ENCODE measurements around the gene CPSF7. TPM values are rescaled to one million over a fixed set of nuclear protein-coding genes. Genes with fewer than 3 reads are reported as not detected.

The CPSF7 gene
- total and polyA plus RNA-seq, 4 donors: 12.5 to 23.7 (median 22.2) TPM

- DNase-seq (ENCODE audit: low spot score): no peak
- no peak for TF ChIP-seq REST (IDR thresholded peaks at IDR 0.05)
- TF ChIP-seq MAX (IDR thresholded peaks at IDR 0.05): no peak
- no peak for TF ChIP-seq NR2F2 (IDR thresholded peaks at IDR 0.05)
- no peak for TF ChIP-seq ATF3 (IDR thresholded peaks at IDR 0.05)
- TF ChIP-seq HNF4G (IDR thresholded peaks at IDR 0.05): no peak
- no peak for TF ChIP-seq YY1 (IDR thresholded peaks at IDR 0.05)
- TF ChIP-seq SP1 (IDR thresholded peaks at IDR 0.05): no peak
- no peak for TF ChIP-seq TAF1 (conservative IDR thresholded peaks at IDR 0.05)
- TF ChIP-seq RAD21 (IDR thresholded peaks at IDR 0.05): no peak
- no peak for TF ChIP-seq JUND (IDR thresholded peaks at IDR 0.05)
- TF ChIP-seq GABPA (IDR thresholded peaks at IDR 0.05 in 1 of 2, conservative IDR thresholded peaks at IDR 0.05 in 1 of 2): no peak
- no peak for TF ChIP-seq EGR1 (IDR thresholded peaks at IDR 0.05; ENCODE audit: low read depth in 2 of 2)
- no peak for TF ChIP-seq CTCF (IDR thresholded peaks at IDR 0.05; ENCODE audit: low read depth, low read length, missing input control)
- H3K27me3 ChIP-seq (ENCODE audit: control insufficient read depth in 4 of 4, insufficient read depth in 4 of 4, low read length in 3 of 4): no peaks in the 10 kb centered on the region
- no peak overlapping the region for H3K9ac ChIP-seq (ENCODE audit: low read depth in 1 of 2, low read length in 2 of 2)
- H3K4me1 ChIP-seq (ENCODE audit: control insufficient read depth in 4 of 4, insufficient read depth in 4 of 4, low read length in 3 of 4): no peaks in the 10 kb centered on the region
- peaks cover 11 to 71% (median 56%) of the 10 kb centered on the region in 4 donors for H3K36me3 ChIP-seq (ENCODE audit: control insufficient read depth in 4 of 4, insufficient read depth in 3 of 4, low read depth in 1 of 4, low read length in 3 of 4)
- no peak overlapping the region for H3K4me3 ChIP-seq (ENCODE audit: low read depth in 1 of 3, low read length in 3 of 3)
- 93% methylated on average over 4 of the region's 4 CpGs for WGBS
- H3K27ac ChIP-seq (ENCODE audit: low read depth in 1 of 2, low read length in 2 of 2): no peak overlapping the region
- no peaks in the 10 kb centered on the region for H3K9me3 ChIP-seq (ENCODE audit: control insufficient read depth in 4 of 4, low read length in 3 of 4)
Observed at GRCh38 chr11:61404641-61405040, 25.1 kb downstream of the CPSF7 start.

- Histone ChIP-seq H3K9ac (ENCODE audit: low read depth in 1 of 2, low read length in 2 of 2) (no peak overlapping the region), H3K27me3 (ENCODE audit: control insufficient read depth in 4 of 4, insufficient read depth in 4 of 4, low read length in 3 of 4) (no peaks in the 10 kb centered on the region), H3K4me1 (ENCODE audit: control insufficient read depth in 4 of 4, insufficient read depth in 4 of 4, low read length in 3 of 4) (no peaks in the 10 kb centered on the region), H3K9me3 (ENCODE audit: control insufficient read depth in 4 of 4, low read length in 3 of 4) (no peaks in the 10 kb centered on the region), H3K4me3 (ENCODE audit: low read depth in 1 of 3, low read length in 3 of 3) (no peak overlapping the region), H3K36me3 (ENCODE audit: control insufficient read depth in 4 of 4, insufficient read depth in 3 of 4, low read depth in 1 of 4, low read length in 3 of 4) (peaks cover 13 to 69% (median 56%) of the 10 kb centered on the region in 4 donors), H3K27ac (ENCODE audit: low read depth in 1 of 2, low read length in 2 of 2) (no peak overlapping the region)
- WGBS: 91% methylated on average over 5 of the region's 5 CpGs
- DNase-seq (ENCODE audit: low spot score): no peak
- TF ChIP-seq RXRA (IDR thresholded peaks at IDR 0.05): no peak
- no peak for TF ChIP-seq EGR1 (IDR thresholded peaks at IDR 0.05; ENCODE audit: low read depth in 2 of 2)
- TF ChIP-seq REST (IDR thresholded peaks at IDR 0.05): no peak
- TF ChIP-seq HNF4A (conservative IDR thresholded peaks at IDR 0.05): no peak
- no peak for TF ChIP-seq TAF1 (conservative IDR thresholded peaks at IDR 0.05)
- TF ChIP-seq FOXA2 (IDR thresholded peaks at IDR 0.05): no peak
- TF ChIP-seq MAX (IDR thresholded peaks at IDR 0.05): no peak
- no peak for TF ChIP-seq YY1 (IDR thresholded peaks at IDR 0.05)
- TF ChIP-seq NR2F2 (IDR thresholded peaks at IDR 0.05): no peak
- no peak for TF ChIP-seq ATF3 (IDR thresholded peaks at IDR 0.05)
- TF ChIP-seq GABPA (IDR thresholded peaks at IDR 0.05 in 1 of 2, conservative IDR thresholded peaks at IDR 0.05 in 1 of 2): no peak
- no peak for TF ChIP-seq FOXA1 (IDR thresholded peaks at IDR 0.05)
- TF ChIP-seq SP1 (IDR thresholded peaks at IDR 0.05): no peak
- no peak for TF ChIP-seq JUND (IDR thresholded peaks at IDR 0.05)
- no peak for TF ChIP-seq HNF4G (IDR thresholded peaks at IDR 0.05)
- TF ChIP-seq ZBTB33 (IDR thresholded peaks at IDR 0.05): no peak
Observed at GRCh38 chr11:61404103-61404502, 25.7 kb downstream of the CPSF7 start.

Data from liver (tissue), 9 donors.